IPS DF 4.7 (cell line): ENCODE measurements around the gene UBE2G1.

Experiments used
- DNase-seq: peaks from one replicate; pipeline ENCODE4 v3.0.0-alpha.2; 2013; ENCODE audit warnings: low spot score; ENCODE audit errors: extremely low read depth

The UBE2G1 gene

DNA sequence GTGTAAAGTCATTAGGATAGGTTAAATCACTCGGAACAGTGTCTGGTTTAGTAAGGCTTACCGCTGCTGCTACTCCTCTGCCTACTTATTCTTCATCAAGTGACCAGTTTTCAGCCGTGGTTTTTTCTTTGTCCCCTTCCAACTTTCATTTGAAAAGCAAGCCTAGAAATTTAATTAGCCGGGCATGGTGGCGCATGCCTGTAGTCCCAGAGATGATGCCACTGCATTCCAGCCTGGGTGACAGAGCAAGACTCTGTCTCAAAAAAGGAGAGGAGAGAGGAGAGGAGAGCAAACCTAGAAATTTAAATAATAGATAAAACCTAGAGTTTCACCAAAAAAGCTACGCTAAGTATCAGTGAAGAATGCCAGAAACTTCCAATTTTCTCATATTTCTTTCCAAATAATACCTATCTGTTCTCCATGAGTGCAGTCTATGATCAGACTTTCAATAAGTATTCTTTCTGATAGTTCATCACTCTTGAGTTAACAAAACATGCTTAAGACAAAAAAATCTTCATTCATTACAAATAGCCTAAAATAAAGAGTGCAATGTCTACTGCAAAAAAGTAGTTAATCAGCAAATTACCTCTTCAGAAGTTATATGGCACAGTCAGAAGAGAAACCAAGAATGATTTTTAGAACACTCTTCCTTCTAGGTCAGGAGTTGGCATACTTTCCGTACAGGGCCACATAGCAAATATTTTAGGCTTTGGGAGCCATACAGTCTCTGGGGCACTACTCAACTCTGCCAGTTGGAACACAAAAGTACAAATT lies 117.8 kb downstream of the UBE2G1 start:
- no peak for DNase-seq

- no peak for DNase-seq
Observed at GRCh38 chr17:4247971-4248388, 118.5 kb downstream of the UBE2G1 start.

DNA sequence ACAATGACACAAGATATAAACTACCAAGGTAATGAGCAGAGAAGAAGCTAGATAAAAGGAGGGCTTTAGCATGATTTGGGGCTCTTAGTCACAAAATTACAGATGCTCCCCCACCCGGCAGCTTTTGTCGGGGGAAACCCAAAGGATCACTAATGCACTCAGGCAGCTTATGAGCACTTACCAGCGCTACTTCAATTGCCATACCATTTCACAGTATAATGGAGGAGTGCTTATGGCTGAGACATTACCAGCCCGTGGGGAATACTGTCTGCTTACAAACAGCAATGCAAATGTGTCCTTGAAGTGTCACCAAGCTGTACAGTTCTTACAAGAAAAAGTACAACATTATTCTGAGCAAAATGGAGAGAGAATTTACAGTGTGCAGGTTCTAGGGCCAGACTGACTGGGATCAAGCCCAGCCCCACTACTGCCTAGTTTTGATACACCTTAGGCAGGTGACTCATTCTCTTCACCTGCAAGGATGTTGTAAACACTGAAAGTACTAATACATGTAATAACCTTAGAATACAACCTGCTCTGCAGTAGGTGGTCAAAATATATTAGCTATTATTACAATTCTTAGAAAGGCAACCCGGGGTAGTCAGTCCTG lies 119.0 kb downstream of the UBE2G1 start:
- DNase-seq = no peak

- DNase-seq = no peak
Observed at GRCh38 chr17:4246674-4247073, 119.8 kb downstream of the UBE2G1 start.

GRCh38 chr17:4241535-4241934 lies 124.9 kb downstream of the UBE2G1 start:
- DNase-seq = no peak

DNA sequence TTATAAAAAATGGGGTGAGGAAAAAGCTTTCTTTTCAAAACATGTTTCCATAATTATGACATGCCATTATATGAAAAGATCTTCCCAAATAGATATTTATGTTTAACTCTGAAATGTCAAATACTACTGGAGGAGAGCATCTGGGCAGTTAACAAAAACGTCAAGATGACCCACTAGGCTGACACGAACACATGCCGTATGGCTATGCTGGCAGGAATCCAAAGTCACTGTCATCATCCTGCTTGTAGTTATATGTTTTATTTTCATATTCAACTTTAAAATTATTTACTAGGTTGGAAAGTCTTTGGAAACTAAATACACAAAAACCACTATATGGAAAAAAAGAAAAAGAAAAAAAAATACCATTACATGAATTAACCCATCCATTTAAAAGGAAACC lies 130.0 kb downstream of the UBE2G1 start:
- no peak for DNase-seq

- DNase-seq = no peak
Observed at GRCh38 chr17:4235372-4236279, 130.8 kb downstream of the UBE2G1 start.

GRCh38 chr17:4234401-4234800 lies 132.1 kb downstream of the UBE2G1 start:
- no peak for DNase-seq

DNA sequence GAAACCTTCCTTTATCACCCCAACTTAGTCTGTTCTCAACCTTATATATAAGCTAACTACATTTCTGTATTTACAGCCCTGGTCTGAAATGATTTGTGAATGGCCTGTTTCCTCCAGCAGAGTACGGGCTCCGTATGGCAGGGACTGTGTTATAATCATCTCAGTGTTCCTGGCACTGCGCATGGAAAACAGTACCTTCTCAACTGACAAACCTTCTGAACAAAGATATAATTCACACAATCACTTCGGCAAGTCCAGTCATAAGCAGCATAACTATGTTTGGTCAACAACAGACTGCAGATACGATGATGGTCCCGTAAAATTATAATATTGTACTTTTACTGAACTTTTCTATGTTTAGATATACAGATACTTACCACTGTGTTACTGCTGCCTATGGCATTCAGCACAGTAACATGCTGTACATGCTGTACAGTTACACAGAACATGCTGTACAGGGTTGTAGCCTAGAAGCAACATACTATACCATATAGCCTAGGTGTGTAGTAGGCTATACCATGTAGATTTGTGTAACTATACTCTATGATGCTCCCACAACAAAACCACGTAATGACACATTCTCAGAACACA lies 132.7 kb downstream of the UBE2G1 start:
- DNase-seq = no peak

GRCh38 chr17:4232168-4232813 lies 134.2 kb downstream of the UBE2G1 start:
- DNase-seq = no peak

- no peak for DNase-seq
Observed at GRCh38 chr17:4229627-4230541, 136.6 kb downstream of the UBE2G1 start.

DNA sequence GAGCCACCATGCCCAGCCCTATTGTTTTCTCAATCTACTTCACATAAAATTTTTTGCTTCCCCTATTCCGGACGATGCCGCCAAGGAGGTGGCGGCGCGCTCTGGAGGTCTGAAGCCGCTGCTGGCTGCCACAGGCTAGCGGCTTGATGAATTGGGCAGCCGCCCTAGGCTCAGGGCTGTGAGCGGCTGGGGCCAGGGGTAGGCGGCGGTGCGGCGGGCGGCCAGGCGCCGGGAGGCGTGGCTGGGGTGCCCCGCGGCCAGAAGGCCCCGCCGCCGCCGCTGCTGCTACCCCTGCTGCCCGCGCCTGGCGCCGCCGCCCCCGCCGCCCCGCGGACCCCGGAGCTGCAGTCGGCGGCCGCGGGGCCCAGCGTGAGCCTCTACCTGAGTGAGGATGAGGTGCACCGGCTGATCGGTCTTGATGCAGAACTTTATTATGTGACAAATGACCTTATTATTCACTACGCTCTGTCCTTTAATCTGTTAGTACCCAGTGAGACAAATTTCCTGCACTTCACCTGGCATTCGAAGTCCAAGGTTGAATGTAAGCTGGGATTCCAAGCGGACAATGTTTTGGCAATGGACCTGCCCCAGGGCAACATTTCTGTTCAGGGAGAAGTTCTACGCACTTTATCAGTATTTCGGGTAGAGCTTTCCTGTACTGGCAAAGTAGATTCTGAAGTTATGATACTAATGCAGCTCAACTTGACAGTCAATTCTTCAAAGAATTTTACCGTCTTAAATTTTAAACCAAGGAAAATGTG lies 144.4 kb downstream of the UBE2G1 start:
- no peak for DNase-seq

GRCh38 chr17:4221163-4221562 lies 145.3 kb downstream of the UBE2G1 start:
- no peak for DNase-seq

DNA sequence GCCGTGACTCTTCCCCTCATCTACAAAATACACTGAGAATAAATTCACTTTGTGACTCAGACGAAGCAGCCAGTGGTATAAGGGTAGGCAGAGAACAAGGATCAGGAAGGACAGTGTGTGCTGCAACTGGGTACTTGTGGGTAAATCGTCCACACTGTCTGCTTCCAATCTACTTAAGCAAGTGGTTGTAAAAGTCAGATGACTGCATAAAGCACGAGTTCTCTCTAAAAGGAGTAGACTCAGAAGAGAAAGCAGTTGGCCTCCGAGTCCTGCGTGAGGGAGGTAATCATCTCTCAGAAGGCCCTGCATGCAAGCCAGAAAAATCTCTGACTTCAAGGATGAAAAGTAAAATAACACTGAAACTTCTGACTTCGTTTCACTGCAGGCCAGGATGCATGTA lies 145.8 kb downstream of the UBE2G1 start:
- DNase-seq = no peak
